Fibroblast of mammary gland (primary cell): Measurements from ENCODE around the gene AGTPBP1.

Experiments
- DNase-seq: peaks from one replicate; pipeline ENCODE4 v3.0.0-alpha.2; 2010; ENCODE audit warnings: low read depth
- H3K4me3 ChIP-seq: 2 replicates; pipeline ENCODE4 v1.5.1; 2011; ENCODE audit warnings: low read depth, mild to moderate bottlenecking, low read length, moderate library complexity; ENCODE audit not compliant: control insufficient read depth
- TF ChIP-seq, protein P1 (sequence below): conservative IDR thresholded peaks from 2 replicates; pipeline ENCODE4 v1.5.1; 2011; ENCODE audit warnings: low read depth, low read length, inconsistent platforms; ENCODE audit not compliant: control insufficient read depth, insufficient read depth

Gene AGTPBP1

GRCh38 chr9:85662573-85662972 lies 79.2 kb downstream of the AGTPBP1 start:
- DNase-seq = no peak
- TF ChIP-seq, protein P1, sequence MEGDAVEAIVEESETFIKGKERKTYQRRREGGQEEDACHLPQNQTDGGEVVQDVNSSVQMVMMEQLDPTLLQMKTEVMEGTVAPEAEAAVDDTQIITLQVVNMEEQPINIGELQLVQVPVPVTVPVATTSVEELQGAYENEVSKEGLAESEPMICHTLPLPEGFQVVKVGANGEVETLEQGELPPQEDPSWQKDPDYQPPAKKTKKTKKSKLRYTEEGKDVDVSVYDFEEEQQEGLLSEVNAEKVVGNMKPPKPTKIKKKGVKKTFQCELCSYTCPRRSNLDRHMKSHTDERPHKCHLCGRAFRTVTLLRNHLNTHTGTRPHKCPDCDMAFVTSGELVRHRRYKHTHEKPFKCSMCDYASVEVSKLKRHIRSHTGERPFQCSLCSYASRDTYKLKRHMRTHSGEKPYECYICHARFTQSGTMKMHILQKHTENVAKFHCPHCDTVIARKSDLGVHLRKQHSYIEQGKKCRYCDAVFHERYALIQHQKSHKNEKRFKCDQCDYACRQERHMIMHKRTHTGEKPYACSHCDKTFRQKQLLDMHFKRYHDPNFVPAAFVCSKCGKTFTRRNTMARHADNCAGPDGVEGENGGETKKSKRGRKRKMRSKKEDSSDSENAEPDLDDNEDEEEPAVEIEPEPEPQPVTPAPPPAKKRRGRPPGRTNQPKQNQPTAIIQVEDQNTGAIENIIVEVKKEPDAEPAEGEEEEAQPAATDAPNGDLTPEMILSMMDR = no peak
- no peak overlapping the region for H3K4me3 ChIP-seq

- TF ChIP-seq, protein P1 = no peak
- no peak for DNase-seq
- H3K4me3 ChIP-seq = no peak overlapping the region
Measured at GRCh38 chr9:85658716-85659115, 83.0 kb downstream of the AGTPBP1 start.

DNA sequence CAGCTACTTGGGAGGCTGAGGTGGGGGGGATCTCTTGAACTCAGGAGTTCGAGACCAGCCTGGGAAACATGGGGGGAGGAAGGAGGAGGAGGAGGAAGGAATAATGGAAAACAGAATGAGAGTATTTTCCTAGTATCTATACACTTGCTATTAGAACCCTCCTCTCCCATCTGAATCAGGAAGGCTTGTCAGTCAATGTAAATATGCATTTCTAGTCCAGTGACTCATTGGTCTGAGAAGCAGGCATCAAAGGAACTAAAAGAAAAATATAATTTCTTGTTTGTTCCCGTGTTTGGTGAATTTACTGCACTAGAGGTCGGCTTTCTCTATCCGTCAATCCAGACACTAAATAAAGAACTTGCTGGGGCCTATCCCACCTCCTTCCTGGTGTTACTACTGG lies 88.6 kb downstream of the AGTPBP1 start:
- DNase-seq = no peak
- no peak overlapping the region for H3K4me3 ChIP-seq
- TF ChIP-seq, protein P1 = no peak

GRCh38 chr9:85647571-85647970 lies 94.2 kb downstream of the AGTPBP1 start:
- TF ChIP-seq, protein P1 = no peak
- no peak overlapping the region for H3K4me3 ChIP-seq
- no peak for DNase-seq

DNA sequence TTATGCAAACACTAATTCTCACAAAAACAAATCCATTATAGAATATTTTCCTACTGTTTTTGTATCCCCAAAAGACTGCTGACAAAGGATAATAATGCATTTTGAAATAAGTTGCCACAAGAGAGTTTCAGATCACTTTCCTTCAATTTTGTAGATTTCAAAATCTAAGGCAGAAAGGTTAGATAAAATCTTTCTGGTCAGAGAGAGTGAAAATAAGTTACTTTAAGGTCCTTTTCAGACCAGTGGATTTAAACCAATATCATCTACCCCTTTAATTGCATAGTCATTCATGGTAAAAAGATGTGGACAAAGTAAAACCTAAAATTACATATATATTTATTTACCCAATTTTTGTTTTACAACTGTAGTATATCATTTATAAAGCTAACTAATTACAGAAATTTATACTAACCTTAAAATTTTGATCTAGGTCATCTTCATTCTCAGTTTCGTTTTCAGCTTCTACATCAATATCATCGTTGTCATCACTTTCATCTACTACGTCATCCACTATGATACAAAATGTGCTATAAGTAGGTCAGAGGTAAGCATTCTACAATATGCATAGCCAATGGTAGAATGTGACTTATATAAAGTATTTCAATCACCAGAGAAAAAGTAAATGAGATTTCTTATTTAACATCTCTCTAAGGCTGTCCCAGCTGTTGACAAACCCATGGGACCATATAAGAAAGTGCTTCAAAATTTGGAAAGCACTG lies 95.7 kb downstream of the AGTPBP1 start:
- TF ChIP-seq, protein P1 = no peak
- H3K4me3 ChIP-seq = no peak overlapping the region
- DNase-seq = no peak

- DNase-seq = no peak
- TF ChIP-seq, protein P1 = no peak
- H3K4me3 ChIP-seq = no peak overlapping the region
Measured at GRCh38 chr9:85640425-85640824, 101.3 kb downstream of the AGTPBP1 start.

GRCh38 chr9:85639675-85640186 lies 102.0 kb downstream of the AGTPBP1 start:
- H3K4me3 ChIP-seq = no peak overlapping the region
- no peak for DNase-seq
- TF ChIP-seq, protein P1 = no peak
